GM21526 (cell line): ENCODE results near the gene RAB11FIP4.

Experiments used
- ATAC-seq: cut with Tn5 transposase; IDR thresholded peaks from one replicate; pipeline ENCODE4 v1.9.1; 2021; ENCODE audit warnings: moderate library complexity; ENCODE audit not compliant: unreplicated experiment, low FRiP score

The RAB11FIP4 gene

GRCh38 chr17:31495022-31495885 is 103.8 kb downstream of the RAB11FIP4 start:
- no peak for ATAC-seq

GRCh38 chr17:31496097-31496496 is 104.6 kb downstream of the RAB11FIP4 start:
- ATAC-seq = no peak

GRCh38 chr17:31496601-31497000 is 105.1 kb downstream of the RAB11FIP4 start:
- ATAC-seq = no peak

GRCh38 chr17:31497431-31497830 is 106.0 kb downstream of the RAB11FIP4 start:
- no peak for ATAC-seq

- no peak for ATAC-seq
Measured at GRCh38 chr17:31497994-31498826, 106.7 kb downstream of the RAB11FIP4 start.

- ATAC-seq = no peak
Measured at GRCh38 chr17:31499771-31500554, 108.5 kb downstream of the RAB11FIP4 start.

- no peak for ATAC-seq
Measured at GRCh38 chr17:31506517-31506916, 115.0 kb downstream of the RAB11FIP4 start.

- peak; percentile 70 for ATAC-seq
Measured at GRCh38 chr17:31508288-31509094, 117.0 kb downstream of the RAB11FIP4 start.

- peak; percentile 7 for ATAC-seq
Measured at GRCh38 chr17:31509095-31509804, 117.8 kb downstream of the RAB11FIP4 start.

GRCh38 chr17:31509805-31510177 is 118.3 kb downstream of the RAB11FIP4 start:
- ATAC-seq = no peak

GRCh38 chr17:31510308-31511194 is 119.1 kb downstream of the RAB11FIP4 start:
- ATAC-seq = no peak

GRCh38 chr17:31511195-31511578 is 119.7 kb downstream of the RAB11FIP4 start:
- ATAC-seq = no peak

- ATAC-seq = no peak
Measured at GRCh38 chr17:31511580-31511979, 120.1 kb downstream of the RAB11FIP4 start.

GRCh38 chr17:31512104-31512740 is 120.7 kb downstream of the RAB11FIP4 start:
- ATAC-seq = no peak

- no peak for ATAC-seq
Measured at GRCh38 chr17:31512796-31513195, 121.3 kb downstream of the RAB11FIP4 start.

- ATAC-seq = no peak
Measured at GRCh38 chr17:31513731-31514427, 122.4 kb downstream of the RAB11FIP4 start.

GRCh38 chr17:31515267-31515666 is 123.8 kb downstream of the RAB11FIP4 start:
- no peak for ATAC-seq
